ENCODE data around the gene KANSL3. TPM values are rescaled to one million over a fixed set of nuclear protein-coding genes. Genes with fewer than 3 reads are reported as not detected.

Gene KANSL3
- total RNA-seq, 1 donor: 50.3 TPM

GRCh38 chr2:96684883-96685576 lies 46.9 kb upstream of the KANSL3 start:
- Histone ChIP-seq H3K9me3 (ENCODE audit: low read depth, low read length) (no peaks in the 10 kb centered on the region), H3K36me3 (ENCODE audit: insufficient read depth, low read length) (no peaks in the 10 kb centered on the region), H3K4me2 (ENCODE audit: insufficient read depth, low read length) (no peak overlapping the region), H2AFZ (ENCODE audit: low read length) (no peak overlapping the region), H3K4me1 (ENCODE audit: insufficient read depth, low read length) (peaks cover under 1% of the 10 kb centered on the region), H3K4me3 (ENCODE audit: insufficient read depth, low read length) (no peak overlapping the region), H3K79me2 (ENCODE audit: insufficient read depth, low read length) (no peaks in the 10 kb centered on the region), H3K27me3 (ENCODE audit: insufficient read depth, low read length) (peaks cover 8% of the 10 kb centered on the region), H3K27ac (ENCODE audit: low read depth, low read length) (no peak overlapping the region), H4K20me1 (ENCODE audit: insufficient read depth, low read length) (no peaks in the 10 kb centered on the region)
- DNase-seq (ENCODE audit: insufficient read length, low spot score, missing footprints): peak; percentile 64
- TF ChIP-seq CTCF (IDR thresholded peaks at IDR 0.05; ENCODE audit: extremely low read depth, low read depth, low read length): no peak

DNA sequence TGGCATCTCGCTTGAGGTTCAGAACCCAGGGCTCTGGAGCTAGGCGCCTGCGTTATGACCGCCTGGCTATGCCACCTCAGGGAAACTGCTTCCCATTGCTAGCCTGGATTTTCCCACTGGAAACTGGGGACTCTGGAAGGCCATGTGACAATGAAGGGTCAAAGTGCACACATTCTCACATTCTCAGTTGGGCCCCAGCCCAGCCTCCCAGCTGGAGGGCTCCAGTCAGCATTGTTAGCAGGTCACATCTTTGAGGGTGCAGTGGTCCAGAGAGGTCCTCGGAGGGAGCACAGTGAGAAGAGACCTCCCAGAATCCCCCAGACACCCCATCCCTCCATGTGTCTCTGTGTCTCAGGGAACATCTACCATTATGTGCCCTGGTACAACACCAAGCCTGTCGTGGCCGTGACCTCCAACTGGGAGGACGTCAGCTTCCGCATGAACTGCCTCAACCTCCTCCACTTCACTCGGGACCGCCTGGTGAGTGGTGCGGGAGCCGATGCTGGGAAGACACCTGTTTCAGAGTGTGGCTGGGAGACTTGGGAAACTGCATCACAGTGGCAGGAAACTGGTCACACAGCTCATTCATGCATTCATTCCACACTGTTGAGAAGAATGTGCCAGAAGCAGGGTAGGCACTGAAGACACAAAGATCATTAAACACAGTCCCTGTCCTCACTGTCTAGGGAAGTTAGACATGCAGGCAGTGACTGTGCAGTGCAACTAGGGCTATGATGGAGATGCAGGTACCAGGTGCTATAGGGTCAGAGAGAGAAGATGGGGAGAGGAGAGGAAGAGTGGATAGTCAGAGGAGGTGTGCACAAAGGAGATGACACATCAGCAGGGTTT lies 46.1 kb upstream of the KANSL3 start:
- Histone ChIP-seq H3K9me3 (ENCODE audit: low read depth, low read length) (no peaks in the 10 kb centered on the region), H3K79me2 (ENCODE audit: insufficient read depth, low read length) (no peaks in the 10 kb centered on the region), H3K4me3 (ENCODE audit: insufficient read depth, low read length) (no peak overlapping the region), H3K36me3 (ENCODE audit: insufficient read depth, low read length) (no peaks in the 10 kb centered on the region), H3K4me2 (ENCODE audit: insufficient read depth, low read length) (no peak overlapping the region), H3K27me3 (ENCODE audit: insufficient read depth, low read length) (peaks cover 8% of the 10 kb centered on the region), H4K20me1 (ENCODE audit: insufficient read depth, low read length) (no peaks in the 10 kb centered on the region), H2AFZ (ENCODE audit: low read length) (no peak overlapping the region), H3K27ac (ENCODE audit: low read depth, low read length) (no peak overlapping the region), H3K4me1 (ENCODE audit: insufficient read depth, low read length) (peaks cover 2% of the 10 kb centered on the region)
- no peak for TF ChIP-seq CTCF (IDR thresholded peaks at IDR 0.05; ENCODE audit: extremely low read depth, low read depth, low read length)
- peak; percentile 41 for DNase-seq (ENCODE audit: insufficient read length, low spot score, missing footprints)

DNA sequence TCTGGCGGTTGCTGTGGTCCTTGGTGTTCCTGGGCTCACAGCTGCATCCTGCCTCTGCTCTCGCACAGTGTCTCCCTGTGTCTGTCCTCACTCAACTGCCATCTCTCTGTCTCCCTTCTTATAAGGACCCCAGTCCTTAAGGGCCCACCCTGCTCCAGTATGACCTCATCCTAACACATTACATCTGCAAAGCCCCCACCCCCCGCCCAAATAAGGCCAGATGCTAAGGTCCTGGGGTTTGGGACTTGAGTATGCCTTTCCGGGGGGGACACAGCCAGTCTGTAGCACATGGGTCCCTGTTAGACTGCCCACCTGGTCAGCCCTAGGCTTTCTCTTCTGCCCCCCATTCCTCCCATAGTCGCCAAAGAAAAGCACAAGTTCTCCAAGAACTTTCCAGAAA lies 45.2 kb upstream of the KANSL3 start:
- H3K4me3 ChIP-seq (ENCODE audit: insufficient read depth, low read length): no peak overlapping the region
- H3K9me3 ChIP-seq (ENCODE audit: low read depth, low read length): no peaks in the 10 kb centered on the region
- H3K27me3 ChIP-seq (ENCODE audit: insufficient read depth, low read length): peaks cover 8% of the 10 kb centered on the region
- H3K79me2 ChIP-seq (ENCODE audit: insufficient read depth, low read length): no peaks in the 10 kb centered on the region
- H4K20me1 ChIP-seq (ENCODE audit: insufficient read depth, low read length): no peaks in the 10 kb centered on the region
- no peak overlapping the region for H3K4me2 ChIP-seq (ENCODE audit: insufficient read depth, low read length)
- no peaks in the 10 kb centered on the region for H3K36me3 ChIP-seq (ENCODE audit: insufficient read depth, low read length)
- H3K4me1 ChIP-seq (ENCODE audit: insufficient read depth, low read length): peaks cover 2% of the 10 kb centered on the region
- H3K27ac ChIP-seq (ENCODE audit: low read depth, low read length): no peak overlapping the region
- H2AFZ ChIP-seq (ENCODE audit: low read length): no peak overlapping the region
- TF ChIP-seq CTCF (IDR thresholded peaks at IDR 0.05; ENCODE audit: extremely low read depth, low read depth, low read length): no peak
- DNase-seq (ENCODE audit: insufficient read length, low spot score, missing footprints): peak; percentile 52

DNA sequence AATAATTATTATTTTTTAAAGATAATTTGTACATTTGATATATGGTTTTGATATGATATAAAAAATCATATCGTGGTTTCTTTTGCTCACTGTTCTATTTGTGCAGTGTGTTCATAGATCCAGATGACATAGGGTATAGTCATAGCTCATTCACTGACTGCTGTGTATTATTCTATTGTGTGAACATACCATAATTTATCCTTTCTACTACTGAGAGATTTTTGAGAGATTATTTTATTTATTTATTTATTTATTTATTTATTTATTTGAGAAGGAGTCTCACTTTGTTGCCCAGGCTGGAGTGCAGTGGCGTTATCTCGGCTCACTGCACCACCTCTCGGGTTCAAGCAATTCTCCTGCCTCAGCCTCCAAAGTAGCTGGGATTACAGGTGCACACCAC lies 43.4 kb upstream of the KANSL3 start:
- Histone ChIP-seq H3K27me3 (ENCODE audit: insufficient read depth, low read length) (peaks cover 8% of the 10 kb centered on the region), H3K79me2 (ENCODE audit: insufficient read depth, low read length) (no peaks in the 10 kb centered on the region), H3K4me1 (ENCODE audit: insufficient read depth, low read length) (peaks cover 2% of the 10 kb centered on the region), H3K9me3 (ENCODE audit: low read depth, low read length) (no peaks in the 10 kb centered on the region), H3K4me3 (ENCODE audit: insufficient read depth, low read length) (no peak overlapping the region), H3K27ac (ENCODE audit: low read depth, low read length) (no peak overlapping the region), H3K4me2 (ENCODE audit: insufficient read depth, low read length) (no peak overlapping the region), H3K36me3 (ENCODE audit: insufficient read depth, low read length) (no peaks in the 10 kb centered on the region), H4K20me1 (ENCODE audit: insufficient read depth, low read length) (no peaks in the 10 kb centered on the region), H2AFZ (ENCODE audit: low read length) (no peak overlapping the region)
- TF ChIP-seq CTCF (IDR thresholded peaks at IDR 0.05; ENCODE audit: extremely low read depth, low read depth, low read length): no peak
- DNase-seq (ENCODE audit: insufficient read length, low spot score, missing footprints): peak; percentile 82

Measured in osteoblast (primary cell).